H1 (cell line): Measurements from ENCODE around the gene BEAN1.

Source experiments
- BACH1 ChIP-seq: IDR thresholded peaks from 2 replicates; pipeline ENCODE4 v1.6.1; 2012; ENCODE audit warnings: low read length, improper control_type of control experiment
- BCL11A ChIP-seq, 2 experiments: IDR thresholded peaks; one replicate each; pipeline ENCODE4 v1.6.1; 2011; ENCODE audit warnings: low read depth in 2 of 2, low read length in 2 of 2, mild to moderate bottlenecking in 2 of 2
- CHD2 ChIP-seq: IDR thresholded peaks from 2 replicates; pipeline ENCODE4 v1.6.1; 2012; ENCODE audit warnings: low read length, improper control_type of control experiment
- EP300 ChIP-seq, 2 experiments: IDR thresholded peaks; 1 replicate in 1 of 2; 2 replicates in 1 of 2; pipeline ENCODE4 v1.6.1; 2011 to 2012; ENCODE audit warnings: low read depth in 2 of 2, low read length in 2 of 2, mild to moderate bottlenecking in 2 of 2, borderline replicate concordance in 1 of 2, inconsistent platforms in 1 of 2, moderate library complexity in 1 of 2
- EZH2 ChIP-seq: fragments of 200-600 bp; sonication (generic); IDR thresholded peaks from 2 replicates; pipeline ENCODE4 v1.7.1; 2012; ENCODE audit warnings: low read depth, mild to moderate bottlenecking, moderate library complexity, low read length, inconsistent platforms; ENCODE audit not compliant: severe bottlenecking
- GABPA ChIP-seq: IDR thresholded peaks from 2 replicates; pipeline ENCODE4 v1.6.1; 2011; ENCODE audit warnings: mild to moderate bottlenecking, low read length, moderate library complexity, borderline replicate concordance; ENCODE audit not compliant: insufficient read depth
- POLR2A ChIP-seq, 2 experiments: IDR thresholded peaks; 1 replicate in 1 of 2; 2 replicates in 1 of 2; pipeline ENCODE4 v1.6.1; 2011; ENCODE audit warnings: low read depth in 2 of 2, low read length in 2 of 2, mild to moderate bottlenecking in 2 of 2; ENCODE audit errors: control extremely low read depth in 1 of 2
- POLR2AphosphoS5 ChIP-seq: IDR thresholded peaks from 2 replicates; pipeline ENCODE4 v1.6.1; 2011; ENCODE audit warnings: low read depth, low read length
- SP2 ChIP-seq: IDR thresholded peaks from 2 replicates; pipeline ENCODE4 v1.6.1; 2012; ENCODE audit warnings: mild to moderate bottlenecking, low read length, inconsistent platforms
- TAF1 ChIP-seq: IDR thresholded peaks from 2 replicates; pipeline ENCODE4 v1.6.1; 2011; ENCODE audit warnings: mild to moderate bottlenecking, low read depth, low read length
- TF ChIP-seq, protein P1 (sequence below), 3 experiments: IDR thresholded peaks; 1 replicate in 2 of 3; 2 replicates in 1 of 3; pipeline versions ENCODE4 v1.5.1 to v1.6.1; 2011; ENCODE audit warnings: low read length in 3 of 3, mild to moderate bottlenecking in 3 of 3, inconsistent platforms in 2 of 3, low read depth in 1 of 3, moderate library complexity in 1 of 3; ENCODE audit not compliant: insufficient read depth in 1 of 3; ENCODE audit errors: control extremely low read depth in 1 of 3
- TF ChIP-seq, protein P2 (sequence below): IDR thresholded peaks from 2 replicates; pipeline ENCODE4 v1.6.1; 2011; ENCODE audit warnings: low read length, improper control_type of control experiment

- TF ChIP-seq POLR2AphosphoS5 (no peak), BACH1 (no peak), EZH2 (no peak), SP2 (no peak), POLR2A (IDR thresholded peaks at IDR 0.05; ENCODE audit: control extremely low read depth in 1 of 2, low read depth in 2 of 2, low read length in 2 of 2) (no peak), BCL11A (IDR thresholded peaks at IDR 0.05; ENCODE audit: low read depth in 2 of 2, low read length in 2 of 2) (no peak), TAF1 (no peak), CHD2 (no peak), GABPA (no peak), EP300 (IDR thresholded peaks at IDR 0.05; ENCODE audit: borderline replicate concordance in 1 of 2, low read depth in 2 of 2, low read length in 2 of 2) (no peak)
- TF ChIP-seq, protein P1, sequence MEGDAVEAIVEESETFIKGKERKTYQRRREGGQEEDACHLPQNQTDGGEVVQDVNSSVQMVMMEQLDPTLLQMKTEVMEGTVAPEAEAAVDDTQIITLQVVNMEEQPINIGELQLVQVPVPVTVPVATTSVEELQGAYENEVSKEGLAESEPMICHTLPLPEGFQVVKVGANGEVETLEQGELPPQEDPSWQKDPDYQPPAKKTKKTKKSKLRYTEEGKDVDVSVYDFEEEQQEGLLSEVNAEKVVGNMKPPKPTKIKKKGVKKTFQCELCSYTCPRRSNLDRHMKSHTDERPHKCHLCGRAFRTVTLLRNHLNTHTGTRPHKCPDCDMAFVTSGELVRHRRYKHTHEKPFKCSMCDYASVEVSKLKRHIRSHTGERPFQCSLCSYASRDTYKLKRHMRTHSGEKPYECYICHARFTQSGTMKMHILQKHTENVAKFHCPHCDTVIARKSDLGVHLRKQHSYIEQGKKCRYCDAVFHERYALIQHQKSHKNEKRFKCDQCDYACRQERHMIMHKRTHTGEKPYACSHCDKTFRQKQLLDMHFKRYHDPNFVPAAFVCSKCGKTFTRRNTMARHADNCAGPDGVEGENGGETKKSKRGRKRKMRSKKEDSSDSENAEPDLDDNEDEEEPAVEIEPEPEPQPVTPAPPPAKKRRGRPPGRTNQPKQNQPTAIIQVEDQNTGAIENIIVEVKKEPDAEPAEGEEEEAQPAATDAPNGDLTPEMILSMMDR (IDR thresholded peaks at IDR 0.05; ENCODE audit: control extremely low read depth in 1 of 3, insufficient read depth in 1 of 3, low read depth in 1 of 3, low read length in 3 of 3): no peak
- TF ChIP-seq, protein P2, sequence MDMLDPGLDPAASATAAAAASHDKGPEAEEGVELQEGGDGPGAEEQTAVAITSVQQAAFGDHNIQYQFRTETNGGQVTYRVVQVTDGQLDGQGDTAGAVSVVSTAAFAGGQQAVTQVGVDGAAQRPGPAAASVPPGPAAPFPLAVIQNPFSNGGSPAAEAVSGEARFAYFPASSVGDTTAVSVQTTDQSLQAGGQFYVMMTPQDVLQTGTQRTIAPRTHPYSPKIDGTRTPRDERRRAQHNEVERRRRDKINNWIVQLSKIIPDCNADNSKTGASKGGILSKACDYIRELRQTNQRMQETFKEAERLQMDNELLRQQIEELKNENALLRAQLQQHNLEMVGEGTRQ: no peak
Observed at GRCh38 chr16:66385415-66385814, 41.7 kb upstream of the BEAN1 start.
